Measurements from ENCODE around the gene STX10. TPM values are rescaled to one million over a fixed set of nuclear protein-coding genes. Genes with fewer than 3 reads are reported as not detected.

Gene STX10
- total and polyA plus RNA-seq, 9 of the 15 experiments (the other 6 are each of a cell fraction or from before 2014, with no cell fraction given) = 0.51 to 66.3 (median 31.0) TPM

DNA sequence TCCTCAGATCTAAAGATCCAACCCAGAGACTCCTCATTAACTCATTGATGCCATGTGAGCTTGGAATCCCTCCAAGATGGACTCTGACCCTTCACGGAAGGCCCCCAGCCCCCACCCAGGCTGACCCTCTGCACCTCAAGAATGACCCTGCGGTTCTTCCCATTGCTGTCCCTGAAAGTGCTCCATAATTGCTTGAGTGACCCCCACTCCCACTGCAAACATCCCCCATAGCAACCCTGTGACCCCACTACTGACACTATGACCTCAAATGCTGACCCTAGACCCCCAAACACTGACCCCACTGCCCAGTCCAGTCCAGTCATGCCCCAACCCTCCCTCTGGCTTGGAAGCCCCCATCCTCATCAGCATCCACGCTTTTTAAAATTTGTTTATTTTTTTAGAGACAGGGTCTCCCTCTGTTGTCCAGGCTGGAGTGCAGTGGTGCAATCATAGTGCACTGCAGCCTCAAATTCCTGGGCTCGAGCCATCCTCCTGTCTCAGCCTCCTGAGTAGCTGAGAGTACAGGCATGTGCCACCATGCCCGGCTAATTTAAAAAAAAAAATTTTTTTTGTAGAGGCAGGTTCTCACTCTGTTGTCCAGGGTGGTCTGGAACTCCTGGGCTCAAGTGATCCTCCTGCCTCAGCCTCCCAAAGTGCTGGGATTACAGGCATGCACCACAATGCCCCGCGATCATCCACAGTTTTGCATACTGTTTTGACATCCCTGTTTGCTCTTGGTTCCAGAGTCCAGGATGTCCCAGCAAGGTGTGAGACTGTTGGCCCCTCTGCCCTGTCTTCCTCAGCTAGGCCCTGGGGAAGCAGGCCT is 48.4 kb downstream of the STX10 start (continued):
- TF ChIP-seq, protein P1, sequence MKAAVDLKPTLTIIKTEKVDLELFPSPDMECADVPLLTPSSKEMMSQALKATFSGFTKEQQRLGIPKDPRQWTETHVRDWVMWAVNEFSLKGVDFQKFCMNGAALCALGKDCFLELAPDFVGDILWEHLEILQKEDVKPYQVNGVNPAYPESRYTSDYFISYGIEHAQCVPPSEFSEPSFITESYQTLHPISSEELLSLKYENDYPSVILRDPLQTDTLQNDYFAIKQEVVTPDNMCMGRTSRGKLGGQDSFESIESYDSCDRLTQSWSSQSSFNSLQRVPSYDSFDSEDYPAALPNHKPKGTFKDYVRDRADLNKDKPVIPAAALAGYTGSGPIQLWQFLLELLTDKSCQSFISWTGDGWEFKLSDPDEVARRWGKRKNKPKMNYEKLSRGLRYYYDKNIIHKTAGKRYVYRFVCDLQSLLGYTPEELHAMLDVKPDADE (conservative IDR thresholded peaks at IDR 0.05; ENCODE audit: control insufficient read depth, low read depth, low read length) = 0 out of 2 replicates have a peak, but pooled peaks have one; percentile 1
- TF ChIP-seq, protein P2, sequence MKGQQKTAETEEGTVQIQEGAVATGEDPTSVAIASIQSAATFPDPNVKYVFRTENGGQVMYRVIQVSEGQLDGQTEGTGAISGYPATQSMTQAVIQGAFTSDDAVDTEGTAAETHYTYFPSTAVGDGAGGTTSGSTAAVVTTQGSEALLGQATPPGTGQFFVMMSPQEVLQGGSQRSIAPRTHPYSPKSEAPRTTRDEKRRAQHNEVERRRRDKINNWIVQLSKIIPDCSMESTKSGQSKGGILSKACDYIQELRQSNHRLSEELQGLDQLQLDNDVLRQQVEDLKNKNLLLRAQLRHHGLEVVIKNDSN (CRISPR knock-in tag; IDR thresholded peaks at IDR 0.05) = no peak
- TF ChIP-seq ZNF3 (CRISPR knock-in tag; IDR thresholded peaks at IDR 0.05) (peak; percentile 64; the same call in 1 of the 2 replicates), KDM1A (IDR thresholded peaks at IDR 0.05) (0 out of 4 replicates have a peak, but pooled peaks of 1 of the 2 experiments have one; percentile 22), SMAD2 (IDR thresholded peaks at IDR 0.05; ENCODE audit: low read depth, low read length) (no peak), RAD51 (IDR thresholded peaks at IDR 0.05; ENCODE audit: borderline replicate concordance, low read depth) (0 out of 2 replicates have a peak, but pooled peaks have one; percentile 8), HDAC1 (IDR thresholded peaks at IDR 0.05) (0 out of 4 replicates have a peak, but pooled peaks of 1 of the 2 experiments have one; percentile 11), ELF1 (tag; IDR thresholded peaks at IDR 0.05) (no peak), SRSF9 (IDR thresholded peaks at IDR 0.05; ENCODE audit: borderline replicate concordance, low read depth, low read length) (no peak), NFRKB (IDR thresholded peaks at IDR 0.05; ENCODE audit: low read depth) (peak; percentile 23; the same call in 1 of the 2 replicates), TCF7 (IDR thresholded peaks at IDR 0.05; ENCODE audit: borderline replicate concordance) (no peak), HLTF (IDR thresholded peaks at IDR 0.05) (0 out of 2 replicates have a peak, but pooled peaks have one; percentile 51), MAZ (CRISPR knock-in tag; conservative IDR thresholded peaks at IDR 0.05 in 1 of 2, IDR thresholded peaks at IDR 0.05 in 1 of 2) (0 out of 4 replicates have a peak, but pooled peaks of 1 of the 2 experiments have one; percentile 7), RBM25 (IDR thresholded peaks at IDR 0.05; ENCODE audit: low read depth, low read length, severe bottlenecking) (no peak)
- TF ChIP-seq, protein P3, sequence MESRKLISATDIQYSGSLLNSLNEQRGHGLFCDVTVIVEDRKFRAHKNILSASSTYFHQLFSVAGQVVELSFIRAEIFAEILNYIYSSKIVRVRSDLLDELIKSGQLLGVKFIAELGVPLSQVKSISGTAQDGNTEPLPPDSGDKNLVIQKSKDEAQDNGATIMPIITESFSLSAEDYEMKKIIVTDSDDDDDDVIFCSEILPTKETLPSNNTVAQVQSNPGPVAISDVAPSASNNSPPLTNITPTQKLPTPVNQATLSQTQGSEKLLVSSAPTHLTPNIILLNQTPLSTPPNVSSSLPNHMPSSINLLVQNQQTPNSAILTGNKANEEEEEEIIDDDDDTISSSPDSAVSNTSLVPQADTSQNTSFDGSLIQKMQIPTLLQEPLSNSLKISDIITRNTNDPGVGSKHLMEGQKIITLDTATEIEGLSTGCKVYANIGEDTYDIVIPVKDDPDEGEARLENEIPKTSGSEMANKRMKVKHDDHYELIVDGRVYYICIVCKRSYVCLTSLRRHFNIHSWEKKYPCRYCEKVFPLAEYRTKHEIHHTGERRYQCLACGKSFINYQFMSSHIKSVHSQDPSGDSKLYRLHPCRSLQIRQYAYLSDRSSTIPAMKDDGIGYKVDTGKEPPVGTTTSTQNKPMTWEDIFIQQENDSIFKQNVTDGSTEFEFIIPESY (CRISPR knock-in tag; IDR thresholded peaks at IDR 0.05) = no peak
- TF ChIP-seq, protein P4, sequence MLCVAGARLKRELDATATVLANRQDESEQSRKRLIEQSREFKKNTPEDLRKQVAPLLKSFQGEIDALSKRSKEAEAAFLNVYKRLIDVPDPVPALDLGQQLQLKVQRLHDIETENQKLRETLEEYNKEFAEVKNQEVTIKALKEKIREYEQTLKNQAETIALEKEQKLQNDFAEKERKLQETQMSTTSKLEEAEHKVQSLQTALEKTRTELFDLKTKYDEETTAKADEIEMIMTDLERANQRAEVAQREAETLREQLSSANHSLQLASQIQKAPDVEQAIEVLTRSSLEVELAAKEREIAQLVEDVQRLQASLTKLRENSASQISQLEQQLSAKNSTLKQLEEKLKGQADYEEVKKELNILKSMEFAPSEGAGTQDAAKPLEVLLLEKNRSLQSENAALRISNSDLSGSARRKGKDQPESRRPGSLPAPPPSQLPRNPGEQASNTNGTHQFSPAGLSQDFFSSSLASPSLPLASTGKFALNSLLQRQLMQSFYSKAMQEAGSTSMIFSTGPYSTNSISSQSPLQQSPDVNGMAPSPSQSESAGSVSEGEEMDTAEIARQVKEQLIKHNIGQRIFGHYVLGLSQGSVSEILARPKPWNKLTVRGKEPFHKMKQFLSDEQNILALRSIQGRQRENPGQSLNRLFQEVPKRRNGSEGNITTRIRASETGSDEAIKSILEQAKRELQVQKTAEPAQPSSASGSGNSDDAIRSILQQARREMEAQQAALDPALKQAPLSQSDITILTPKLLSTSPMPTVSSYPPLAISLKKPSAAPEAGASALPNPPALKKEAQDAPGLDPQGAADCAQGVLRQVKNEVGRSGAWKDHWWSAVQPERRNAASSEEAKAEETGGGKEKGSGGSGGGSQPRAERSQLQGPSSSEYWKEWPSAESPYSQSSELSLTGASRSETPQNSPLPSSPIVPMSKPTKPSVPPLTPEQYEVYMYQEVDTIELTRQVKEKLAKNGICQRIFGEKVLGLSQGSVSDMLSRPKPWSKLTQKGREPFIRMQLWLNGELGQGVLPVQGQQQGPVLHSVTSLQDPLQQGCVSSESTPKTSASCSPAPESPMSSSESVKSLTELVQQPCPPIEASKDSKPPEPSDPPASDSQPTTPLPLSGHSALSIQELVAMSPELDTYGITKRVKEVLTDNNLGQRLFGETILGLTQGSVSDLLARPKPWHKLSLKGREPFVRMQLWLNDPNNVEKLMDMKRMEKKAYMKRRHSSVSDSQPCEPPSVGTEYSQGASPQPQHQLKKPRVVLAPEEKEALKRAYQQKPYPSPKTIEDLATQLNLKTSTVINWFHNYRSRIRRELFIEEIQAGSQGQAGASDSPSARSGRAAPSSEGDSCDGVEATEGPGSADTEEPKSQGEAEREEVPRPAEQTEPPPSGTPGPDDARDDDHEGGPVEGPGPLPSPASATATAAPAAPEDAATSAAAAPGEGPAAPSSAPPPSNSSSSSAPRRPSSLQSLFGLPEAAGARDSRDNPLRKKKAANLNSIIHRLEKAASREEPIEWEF (CRISPR knock-in tag; IDR thresholded peaks at IDR 0.05) = 0 out of 2 replicates have a peak, but pooled peaks have one; percentile 31
- TF ChIP-seq, protein P5, sequence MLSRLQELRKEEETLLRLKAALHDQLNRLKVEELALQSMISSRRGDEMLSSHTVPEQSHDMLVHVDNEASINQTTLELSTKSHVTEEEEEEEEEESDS (CRISPR knock-in tag; IDR thresholded peaks at IDR 0.05) = no peak

Measured in K562 (cell line).